SK-N-DZ (cell line): ENCODE results near the gene MAPK8IP3. TPM values are rescaled to one million over a fixed set of nuclear protein-coding genes. Genes with fewer than 3 reads are reported as not detected.

Source experiments
- DNase-seq: peaks from one replicate; pipeline ENCODE4 v3.0.0-alpha.2; 2015; ENCODE audit warnings: low spot score
- polyA plus RNA-seq, 2 experiments: library from polyadenylated mRNA; depleted of rRNA; stranded (reverse); fragments of >200 nt; gene quantifications; 2 replicates each; pipeline ENCODE4 v1.2.3, GENCODE V29; 2014

The MAPK8IP3 gene, protein sequence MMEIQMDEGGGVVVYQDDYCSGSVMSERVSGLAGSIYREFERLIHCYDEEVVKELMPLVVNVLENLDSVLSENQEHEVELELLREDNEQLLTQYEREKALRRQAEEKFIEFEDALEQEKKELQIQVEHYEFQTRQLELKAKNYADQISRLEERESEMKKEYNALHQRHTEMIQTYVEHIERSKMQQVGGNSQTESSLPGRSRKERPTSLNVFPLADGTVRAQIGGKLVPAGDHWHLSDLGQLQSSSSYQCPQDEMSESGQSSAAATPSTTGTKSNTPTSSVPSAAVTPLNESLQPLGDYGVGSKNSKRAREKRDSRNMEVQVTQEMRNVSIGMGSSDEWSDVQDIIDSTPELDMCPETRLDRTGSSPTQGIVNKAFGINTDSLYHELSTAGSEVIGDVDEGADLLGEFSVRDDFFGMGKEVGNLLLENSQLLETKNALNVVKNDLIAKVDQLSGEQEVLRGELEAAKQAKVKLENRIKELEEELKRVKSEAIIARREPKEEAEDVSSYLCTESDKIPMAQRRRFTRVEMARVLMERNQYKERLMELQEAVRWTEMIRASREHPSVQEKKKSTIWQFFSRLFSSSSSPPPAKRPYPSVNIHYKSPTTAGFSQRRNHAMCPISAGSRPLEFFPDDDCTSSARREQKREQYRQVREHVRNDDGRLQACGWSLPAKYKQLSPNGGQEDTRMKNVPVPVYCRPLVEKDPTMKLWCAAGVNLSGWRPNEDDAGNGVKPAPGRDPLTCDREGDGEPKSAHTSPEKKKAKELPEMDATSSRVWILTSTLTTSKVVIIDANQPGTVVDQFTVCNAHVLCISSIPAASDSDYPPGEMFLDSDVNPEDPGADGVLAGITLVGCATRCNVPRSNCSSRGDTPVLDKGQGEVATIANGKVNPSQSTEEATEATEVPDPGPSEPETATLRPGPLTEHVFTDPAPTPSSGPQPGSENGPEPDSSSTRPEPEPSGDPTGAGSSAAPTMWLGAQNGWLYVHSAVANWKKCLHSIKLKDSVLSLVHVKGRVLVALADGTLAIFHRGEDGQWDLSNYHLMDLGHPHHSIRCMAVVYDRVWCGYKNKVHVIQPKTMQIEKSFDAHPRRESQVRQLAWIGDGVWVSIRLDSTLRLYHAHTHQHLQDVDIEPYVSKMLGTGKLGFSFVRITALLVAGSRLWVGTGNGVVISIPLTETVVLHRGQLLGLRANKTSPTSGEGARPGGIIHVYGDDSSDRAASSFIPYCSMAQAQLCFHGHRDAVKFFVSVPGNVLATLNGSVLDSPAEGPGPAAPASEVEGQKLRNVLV (N-terminal part only)
- 47.5 and 48.9 TPM in 2 replicates for polyA plus RNA-seq (2014; cell fraction: cytosol; rRNA removed)
- polyA plus RNA-seq (2014; cell fraction: nucleus; rRNA removed) = 345 and 445 TPM in 2 replicates

- DNase-seq = peak; percentile 90
Observed at GRCh38 chr16:1705688-1706385, at the start of gene MAPK8IP3. Gene MAPK8IP3 (plus strand): TSS chr16:1706195. CDS start chr16:1706340, 145 bp downstream.

- no peak for DNase-seq
Observed at GRCh38 chr16:1656808-1657617, 49.0 kb upstream of the MAPK8IP3 start.

DNA sequence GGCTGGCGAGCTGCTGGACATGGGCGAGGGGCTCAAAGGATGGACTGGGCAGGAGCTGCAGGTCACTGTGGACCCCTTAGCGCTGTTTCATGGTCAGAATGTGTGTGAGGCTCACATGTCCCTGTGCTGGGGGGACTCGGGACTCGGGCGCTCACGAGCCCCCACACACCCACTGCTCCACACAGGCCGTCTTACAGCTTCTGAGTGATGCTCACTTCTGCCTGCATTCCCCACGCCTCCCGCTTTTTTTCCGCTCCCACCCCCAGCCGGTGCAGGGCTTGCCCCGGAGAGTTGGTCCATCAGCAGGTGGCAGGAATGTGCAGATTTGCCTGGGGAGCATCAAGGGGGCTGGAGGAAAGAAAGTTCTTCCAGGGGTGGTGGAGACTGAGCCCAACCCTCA is 48.2 kb upstream of the MAPK8IP3 start:
- no peak for DNase-seq

GRCh38 chr16:1659031-1659430 is 47.0 kb upstream of the MAPK8IP3 start:
- DNase-seq = no peak

- DNase-seq = no peak
Observed at GRCh38 chr16:1661826-1662225, 44.2 kb upstream of the MAPK8IP3 start.

DNA sequence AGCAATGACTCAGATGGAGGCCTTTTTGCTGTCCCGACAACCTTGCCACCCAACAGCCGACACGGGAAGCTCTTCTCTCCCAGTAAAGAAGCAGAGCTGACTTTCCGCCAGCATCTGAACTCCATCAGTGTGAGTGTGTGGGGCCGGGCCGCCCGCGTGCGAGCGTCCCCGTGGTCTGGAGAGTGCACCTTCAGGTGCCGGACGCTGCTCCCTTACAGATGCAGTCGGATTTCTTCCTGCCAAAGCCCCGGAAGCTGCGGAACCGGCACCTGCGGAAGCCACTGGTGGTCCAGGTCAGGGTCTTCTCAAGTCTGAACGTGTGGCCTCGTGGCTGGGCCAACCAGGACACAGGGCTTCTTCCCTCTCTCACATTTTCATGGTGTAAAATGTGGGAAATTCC is 43.5 kb upstream of the MAPK8IP3 start:
- DNase-seq = no peak

GRCh38 chr16:1665829-1666228 is 40.2 kb upstream of the MAPK8IP3 start:
- no peak for DNase-seq

DNA sequence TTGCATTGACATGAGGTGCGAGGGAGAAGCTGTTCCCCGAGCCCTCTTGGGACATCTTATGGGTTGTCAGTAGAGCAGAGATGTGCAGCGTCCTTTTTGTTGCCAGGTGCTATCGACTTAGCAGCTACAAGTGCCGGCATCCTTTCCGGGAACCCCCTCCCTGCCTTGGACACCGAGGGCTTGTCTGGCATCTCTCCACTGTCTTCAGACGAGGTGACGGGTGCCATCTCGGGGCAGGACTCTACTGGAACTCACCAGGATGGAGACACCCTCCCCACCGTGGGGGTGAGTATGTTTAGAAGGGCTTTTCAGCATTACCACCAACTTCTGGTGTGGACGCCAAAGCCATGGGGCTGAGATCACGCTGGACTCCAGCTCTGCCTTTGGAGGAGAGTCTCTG is 39.7 kb upstream of the MAPK8IP3 start:
- DNase-seq = no peak

- no peak for DNase-seq
Observed at GRCh38 chr16:1667271-1667670, 38.7 kb upstream of the MAPK8IP3 start.

DNA sequence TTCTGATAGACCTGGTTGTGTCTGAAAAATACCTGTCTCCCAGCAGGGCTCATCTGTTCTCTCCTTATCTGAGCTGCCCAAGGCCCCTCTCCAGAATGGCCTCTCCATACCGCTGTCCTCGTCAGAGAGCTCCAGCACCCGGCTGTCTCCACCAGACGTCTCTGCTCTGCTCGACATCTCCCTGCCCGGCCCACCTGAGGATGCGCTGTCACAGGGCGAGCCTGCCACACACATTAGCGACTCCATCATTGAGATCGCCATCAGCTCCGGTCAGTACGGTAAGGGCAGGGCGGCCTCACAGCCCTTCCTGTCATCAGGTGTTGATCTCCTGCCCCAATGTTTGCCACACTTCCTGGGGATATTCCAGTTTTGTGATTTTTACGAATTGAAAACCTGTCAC is 38.1 kb upstream of the MAPK8IP3 start:
- no peak for DNase-seq

- DNase-seq = no peak
Observed at GRCh38 chr16:1668612-1669319, 37.2 kb upstream of the MAPK8IP3 start.

DNA sequence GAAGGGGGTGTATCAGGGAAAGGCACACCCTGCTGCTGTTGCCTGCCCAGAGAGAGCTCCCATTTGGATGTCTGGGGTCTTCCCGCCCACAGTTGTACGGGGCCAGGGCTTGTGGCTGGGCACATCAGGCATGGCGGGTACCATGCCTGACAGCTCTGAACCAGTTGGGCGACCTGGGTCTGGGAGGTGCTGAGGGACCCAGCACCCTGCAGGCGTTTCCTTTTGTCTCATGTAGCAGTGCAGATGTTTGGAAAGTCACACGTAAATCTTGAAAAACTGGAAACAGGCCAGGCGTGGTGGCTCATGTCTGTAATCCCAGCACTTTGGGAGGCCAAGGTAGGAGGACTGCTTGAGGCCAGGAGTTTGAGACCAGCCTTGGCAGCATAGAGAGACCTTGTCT is 36.3 kb upstream of the MAPK8IP3 start:
- DNase-seq = no peak

- DNase-seq = no peak
Observed at GRCh38 chr16:1670371-1670770, 35.6 kb upstream of the MAPK8IP3 start.

DNA sequence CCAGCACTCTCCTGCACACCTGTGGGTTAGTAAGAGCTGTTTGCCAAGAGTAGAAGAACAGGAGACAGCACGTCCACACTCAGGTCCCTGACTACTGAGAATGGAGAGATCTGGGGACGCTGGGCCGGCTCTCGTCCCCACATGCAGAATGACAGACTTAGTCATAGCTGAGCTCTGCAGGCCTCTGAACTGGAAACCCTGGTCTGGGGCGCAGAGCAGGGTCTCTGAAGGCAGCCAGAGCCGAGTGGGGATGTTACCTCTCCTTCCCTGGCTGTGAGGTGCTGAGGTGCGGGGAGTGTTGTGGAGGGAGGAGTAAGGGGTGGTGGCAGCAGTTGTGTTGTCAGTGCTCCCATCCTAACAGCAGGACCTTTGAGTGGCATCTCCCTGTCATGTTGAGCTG is 35.1 kb upstream of the MAPK8IP3 start:
- DNase-seq = no peak

DNA sequence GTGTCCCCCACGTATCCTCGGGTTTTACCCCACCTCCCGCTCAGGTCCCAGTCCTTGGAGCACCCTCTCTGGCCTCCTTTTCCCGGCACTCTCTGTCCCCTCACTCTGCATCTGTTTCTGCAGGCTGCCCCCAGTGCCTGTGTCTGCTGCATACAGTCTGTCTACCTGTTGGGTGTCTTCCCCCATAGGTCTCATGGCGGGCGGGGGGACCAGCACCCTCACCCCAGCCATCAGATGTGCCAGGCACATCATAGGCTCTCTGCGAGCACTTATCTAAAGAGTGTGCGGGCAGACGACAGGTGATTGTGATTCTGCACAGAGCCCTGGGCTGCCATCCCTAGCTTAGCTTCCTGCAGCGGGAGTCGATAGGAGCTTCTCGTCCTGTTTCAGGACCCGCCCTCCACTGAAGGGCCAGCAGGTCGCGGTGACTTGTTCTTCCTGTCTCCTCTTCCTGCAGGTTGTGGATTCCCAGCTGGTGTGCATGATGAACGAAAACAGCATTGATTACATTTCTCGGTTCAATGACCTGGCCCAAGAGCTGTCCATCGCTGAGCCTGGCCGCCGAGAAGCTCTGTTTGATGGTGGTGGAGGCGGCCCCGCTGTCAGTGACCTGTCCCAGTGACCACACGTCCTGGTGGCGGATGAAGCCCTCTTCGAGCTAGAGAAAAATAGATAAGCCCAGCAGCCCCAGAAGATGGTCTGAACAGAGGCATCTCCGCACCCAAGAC is 32.4 kb upstream of the MAPK8IP3 start:
- DNase-seq = no peak

DNA sequence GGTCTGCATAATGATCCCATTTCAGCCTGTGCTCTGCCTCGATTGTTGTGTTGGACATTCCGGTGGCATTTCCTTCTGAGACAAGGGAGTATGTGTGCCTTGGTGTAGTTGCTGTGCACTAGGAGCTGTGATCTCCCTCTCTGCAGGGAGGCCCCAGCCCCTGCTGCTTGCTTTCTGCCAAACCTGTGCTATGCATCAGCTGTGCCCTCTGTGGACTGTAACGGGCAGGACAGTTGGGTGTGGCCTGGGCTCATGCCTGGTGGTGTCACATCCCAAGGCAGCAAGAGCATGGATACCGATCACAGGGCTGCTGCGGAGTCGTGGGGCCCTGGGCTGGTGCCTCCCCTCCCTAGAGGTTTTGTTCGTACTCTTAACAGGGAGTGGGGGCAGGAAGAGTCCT is 31.7 kb upstream of the MAPK8IP3 start:
- no peak for DNase-seq

DNA sequence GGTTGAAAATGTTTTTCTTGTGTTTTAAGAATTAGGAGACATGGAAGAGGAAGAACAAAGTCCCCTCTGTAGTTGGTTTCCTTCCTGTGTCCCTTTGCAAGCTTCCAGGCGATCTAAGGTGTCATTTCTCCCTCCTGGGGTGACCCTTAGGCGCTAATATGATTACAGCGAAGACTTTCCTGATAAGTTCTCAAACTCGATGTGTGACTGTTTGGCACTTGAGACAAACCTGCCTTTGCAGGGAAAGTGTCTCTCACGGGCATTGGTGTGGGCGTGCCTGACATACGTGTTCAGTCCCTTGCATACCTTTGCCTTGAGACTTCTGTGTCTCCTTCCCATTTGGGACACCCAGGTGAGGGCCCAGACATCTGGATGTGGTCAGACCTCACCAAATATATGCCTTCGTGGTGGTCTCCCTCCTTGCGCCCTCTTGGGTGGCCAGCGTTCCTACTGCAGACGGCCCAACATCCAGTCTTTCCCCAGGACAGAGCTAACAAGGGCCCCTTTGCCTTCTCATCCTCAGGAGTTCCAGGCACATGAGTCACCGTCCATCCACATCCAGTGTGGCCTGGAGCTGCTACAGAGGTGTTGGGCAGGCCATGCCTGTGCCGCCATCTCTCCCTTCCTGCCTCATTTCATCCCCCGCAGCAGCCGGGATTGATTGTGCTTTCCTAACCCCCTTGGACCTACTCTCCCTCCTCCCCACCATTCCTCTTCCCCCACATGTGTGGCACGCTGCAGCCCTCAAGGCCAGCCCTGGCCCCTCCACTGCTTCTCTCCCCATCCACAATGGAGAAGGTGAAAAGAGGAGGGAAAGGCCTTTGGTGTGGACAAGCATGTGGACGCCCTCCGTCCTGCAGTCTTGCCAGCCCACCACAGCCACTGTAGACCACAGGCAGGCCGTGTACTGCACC is 31.0 kb upstream of the MAPK8IP3 start:
- no peak for DNase-seq

- no peak for DNase-seq
Observed at GRCh38 chr16:1676661-1677060, 29.3 kb upstream of the MAPK8IP3 start.
